ENCODE data around the gene TNFSF13B.

GRCh38 chr13:108220041-108220440 lies 49.5 kb upstream of the TNFSF13B start:
- TF ChIP-seq CTCF (conservative IDR thresholded peaks at IDR 0.05; ENCODE audit: low read depth, low read length) (no peak), EZH2 (IDR thresholded peaks at IDR 0.05; ENCODE audit: borderline replicate concordance, low read depth, low read length, poor library complexity, severe bottlenecking) (no peak)
